HG02943 (cell line): ENCODE measurements around the gene WDR45B.
A peak's percentile ranks its signal among the peaks of the same experiment; 100 is the strongest.
"Not testable (repeated sequence)": the region's sequence is repeated elsewhere in the genome, so short reads cannot be mapped to it uniquely, and the experiment has no call there.

Experiments
- ATAC-seq: cut with Tn5 transposase; IDR thresholded peaks from one replicate; pipeline ENCODE4 v1.9.1; 2021; ENCODE audit warnings: mild to moderate bottlenecking, low read depth, moderate library complexity; ENCODE audit not compliant: unreplicated experiment

Gene WDR45B

GRCh38 chr17:82658796-82659452 lies 10.7 kb upstream of the WDR45B start:
- no peak for ATAC-seq

- no peak for ATAC-seq
Measured at GRCh38 chr17:82658331-82658730, 10.1 kb upstream of the WDR45B start.

- ATAC-seq, result no peak
Measured at GRCh38 chr17:82657926-82658325, 9.7 kb upstream of the WDR45B start.

GRCh38 chr17:82656266-82656665 lies 8.0 kb upstream of the WDR45B start:
- no peak for ATAC-seq

GRCh38 chr17:82655523-82655922 lies 7.3 kb upstream of the WDR45B start:
- no peak for ATAC-seq

- no peak for ATAC-seq
Measured at GRCh38 chr17:82655038-82655479, 6.8 kb upstream of the WDR45B start.

GRCh38 chr17:82654611-82655010 lies 6.4 kb upstream of the WDR45B start:
- not testable (repeated sequence) for ATAC-seq

- ATAC-seq, result no peak
Measured at GRCh38 chr17:82653651-82654528, 5.6 kb upstream of the WDR45B start.

GRCh38 chr17:82650723-82651122 lies 2.5 kb upstream of the WDR45B start:
- ATAC-seq, result no peak

- ATAC-seq, result no peak
Measured at GRCh38 chr17:82649501-82650261, 1.4 kb upstream of the WDR45B start.

GRCh38 chr17:82648742-82649331 lies 593 bp upstream of the WDR45B start:
- ATAC-seq, result no peak

GRCh38 chr17:82647593-82648164 lies 565 bp downstream of the WDR45B start:
- ATAC-seq, result peak; percentile 20

- ATAC-seq, result no peak
Measured at GRCh38 chr17:82645516-82645915, 2.7 kb downstream of the WDR45B start.

- ATAC-seq, result no peak
Measured at GRCh38 chr17:82644148-82644547, 4.1 kb downstream of the WDR45B start.

GRCh38 chr17:82642022-82642421 lies 6.2 kb downstream of the WDR45B start:
- ATAC-seq, result no peak

- ATAC-seq, result no peak
Measured at GRCh38 chr17:82640036-82640435, 8.2 kb downstream of the WDR45B start.

- ATAC-seq, result no peak
Measured at GRCh38 chr17:82639628-82640027, 8.6 kb downstream of the WDR45B start.

GRCh38 chr17:82638183-82638773 lies 10.0 kb downstream of the WDR45B start:
- ATAC-seq, result no peak

GRCh38 chr17:82636626-82637598 lies 11.3 kb downstream of the WDR45B start:
- ATAC-seq, result no peak
